IMR-90 (cell line): ENCODE measurements around the gene NXPE1. TPM values are rescaled to one million over a fixed set of nuclear protein-coding genes. Genes with fewer than 3 reads are reported as not detected.

ENCODE experiments used
- ATAC-seq: fragments of 200-7000 bp; cut with Tn5 transposase; 2 replicates; pipeline ENCODE4 v1.9.1; 2020; ENCODE audit warnings: low read depth, mild to moderate bottlenecking, moderate library complexity
- BruUV-seq: library from RNA; stranded (reverse); fragments of 400-500 nt; replicated peaks from 2 replicates; lab custom pipeline; 2021; lab: Mats Ljungman, UMichigan
- CTCF ChIA-PET: fragments of 300-600 bp; formaldehyde crosslinking; extraction: SDS; loops from one replicate; lab custom pipeline; 2021; ENCODE audit warnings: antibody characterized with exemption; lab: Yijun Ruan, JAX
- POLR2A ChIA-PET: fragments of 300-600 bp; sonication (Branson Sonifier 250); formaldehyde crosslinking; loops from one replicate; lab custom pipeline; 2022; ENCODE audit warnings: antibody characterized with exemption; ENCODE audit not compliant: unreplicated experiment; lab: Charles Lee
- DNase-seq: peaks from one replicate; pipeline ENCODE4 v3.0.0; 2013
- H2AFZ ChIP-seq: replicated peaks from 2 replicates; pipeline ENCODE3; 2013; ENCODE audit warnings: low read length, mild to moderate bottlenecking; ENCODE audit not compliant: poor library complexity
- H2AK5ac ChIP-seq: 2 replicates; pipeline ENCODE4 v1.6.1; 2013; ENCODE audit warnings: low read depth, low read length, inconsistent platforms
- H2AK9ac ChIP-seq: replicated peaks from 2 replicates; pipeline ENCODE3; 2013; ENCODE audit warnings: mild to moderate bottlenecking, low read depth, low read length, moderate library complexity; ENCODE audit not compliant: poor library complexity
- H2BK120ac ChIP-seq: 2 replicates; pipeline ENCODE4 v1.6.1; 2013; ENCODE audit warnings: low read depth, low read length, inconsistent platforms
- H2BK15ac ChIP-seq: 3 replicates; pipeline ENCODE4 v1.6.1; 2013; ENCODE audit warnings: low read depth, low read length, inconsistent platforms
- H2BK20ac ChIP-seq: 2 replicates; pipeline ENCODE4 v1.6.1; 2013; ENCODE audit warnings: low read depth, mild to moderate bottlenecking, inconsistent platforms, low read length, moderate library complexity
- H2BK5ac ChIP-seq: 2 replicates; pipeline ENCODE4 v1.6.1; 2013; ENCODE audit warnings: mild to moderate bottlenecking, low read depth, low read length, inconsistent platforms; ENCODE audit not compliant: poor library complexity, severe bottlenecking
- H3K14ac ChIP-seq: replicated peaks from 2 replicates; pipeline ENCODE4 v1.6.1; 2013; ENCODE audit warnings: low read depth, low read length, inconsistent platforms
- H3K18ac ChIP-seq: 2 replicates; pipeline ENCODE4 v1.6.1; 2013; ENCODE audit warnings: low read depth, low read length, control low read depth
- H3K23ac ChIP-seq: 2 replicates; pipeline ENCODE4 v1.6.1; 2013; ENCODE audit warnings: low read depth, low read length, inconsistent platforms
- H3K27ac ChIP-seq: 2 replicates; pipeline ENCODE4 v1.5.1; 2013; ENCODE audit warnings: mild to moderate bottlenecking, control low read depth, low read length; ENCODE audit not compliant: insufficient read depth
- H3K27me3 ChIP-seq: 2 replicates; pipeline ENCODE4 v1.6.1; 2013; ENCODE audit warnings: low read length; ENCODE audit not compliant: control insufficient read depth, insufficient read depth
- H3K36me3 ChIP-seq: 2 replicates; pipeline ENCODE4 v1.6.1; 2013; ENCODE audit warnings: low read length, mixed read lengths; ENCODE audit not compliant: control insufficient read depth, insufficient read depth
- H3K4ac ChIP-seq: 2 replicates; pipeline ENCODE4 v1.6.1; 2013; ENCODE audit warnings: low read depth, low read length, inconsistent platforms
- H3K4me1 ChIP-seq: 2 replicates; pipeline ENCODE4 v1.6.1; 2013; ENCODE audit warnings: low read length, mixed read lengths; ENCODE audit not compliant: control insufficient read depth, insufficient read depth
- H3K4me2 ChIP-seq: 2 replicates; pipeline ENCODE4 v1.6.1; 2013; ENCODE audit warnings: low read depth, mild to moderate bottlenecking, control low read depth, low read length, moderate library complexity
- H3K4me3 ChIP-seq: 2 replicates; pipeline ENCODE4 v1.5.1; 2013; ENCODE audit warnings: low read depth, mild to moderate bottlenecking, control low read depth, low read length, moderate library complexity; ENCODE audit not compliant: insufficient read depth
- H3K56ac ChIP-seq: 2 replicates; pipeline ENCODE4 v1.6.1; 2013; ENCODE audit warnings: low read length, inconsistent platforms; ENCODE audit not compliant: insufficient read depth; ENCODE audit errors: extremely low read depth
- H3K79me1 ChIP-seq, 2 experiments: 2 replicates each; pipeline ENCODE4 v1.6.1; 2013; ENCODE audit warnings: low read length in 2 of 2, inconsistent platforms in 1 of 2, low read depth in 1 of 2
- H3K9ac ChIP-seq: 2 replicates; pipeline ENCODE4 v1.6.1; 2013; ENCODE audit warnings: low read depth, low read length, control low read depth
- H3K9me1 ChIP-seq: 2 replicates; pipeline ENCODE4 v1.6.1; 2013; ENCODE audit warnings: low read length, inconsistent platforms; ENCODE audit not compliant: insufficient read depth
- H3K9me3 ChIP-seq: 2 replicates; pipeline ENCODE4 v1.6.1; 2013; ENCODE audit warnings: low read length; ENCODE audit not compliant: control insufficient read depth, insufficient read depth
- H4K20me1 ChIP-seq: 2 replicates; pipeline ENCODE4 v1.6.1; 2013; ENCODE audit warnings: low read length, inconsistent platforms; ENCODE audit not compliant: insufficient read depth
- H4K5ac ChIP-seq: 2 replicates; pipeline ENCODE4 v1.6.1; 2013; ENCODE audit warnings: mild to moderate bottlenecking, low read depth, low read length, control low read depth
- H4K8ac ChIP-seq, 2 experiments: 2 replicates each; pipeline ENCODE4 v1.6.1; 2013; ENCODE audit warnings: low read depth in 2 of 2, low read length in 2 of 2, control low read depth in 1 of 2, inconsistent platforms in 1 of 2
- H4K91ac ChIP-seq: 2 replicates; pipeline ENCODE4 v1.6.1; 2013; ENCODE audit warnings: low read depth, low read length, inconsistent platforms; ENCODE audit not compliant: insufficient read depth
- BHLHE40 ChIP-seq: fragments of 150-350 bp; IDR thresholded peaks from 2 replicates; pipeline ENCODE4 v1.6.1; 2016; ENCODE audit warnings: mild to moderate bottlenecking, low read depth, low read length
- CEBPB ChIP-seq: IDR thresholded peaks from 2 replicates; pipeline ENCODE4 v1.6.1; 2012; ENCODE audit warnings: low read depth, low read length, improper control_type of control experiment
- CHD1 ChIP-seq: IDR thresholded peaks from 2 replicates; pipeline ENCODE4 v1.6.1; 2012; ENCODE audit warnings: low read depth, low read length, improper control_type of control experiment
- CTCF ChIP-seq: conservative IDR thresholded peaks from 2 replicates; pipeline ENCODE4 v1.5.1; 2012; ENCODE audit warnings: mild to moderate bottlenecking, low read depth, low read length, improper control_type of control experiment
- FOS ChIP-seq: fragments of 150-350 bp; IDR thresholded peaks from 2 replicates; pipeline ENCODE4 v1.6.1; 2016; ENCODE audit warnings: low read depth, low read length
- MAFK ChIP-seq: IDR thresholded peaks from 2 replicates; pipeline ENCODE4 v1.6.1; 2012; ENCODE audit warnings: low read depth, low read length, improper control_type of control experiment
- MAZ ChIP-seq: IDR thresholded peaks from 2 replicates; pipeline ENCODE4 v1.6.1; 2012; ENCODE audit warnings: low read depth, mild to moderate bottlenecking, low read length, improper control_type of control experiment, moderate library complexity, borderline replicate concordance
- MXI1 ChIP-seq: IDR thresholded peaks from 2 replicates; pipeline ENCODE4 v1.6.1; 2012; ENCODE audit warnings: low read depth, mild to moderate bottlenecking, low read length, moderate library complexity, borderline replicate concordance
- NFE2L2 ChIP-seq: fragments of 150-350 bp; IDR thresholded peaks from 2 replicates; pipeline ENCODE4 v1.6.1; 2016; ENCODE audit warnings: low read depth, mild to moderate bottlenecking, low read length
- POLR2A ChIP-seq: IDR thresholded peaks from 2 replicates; pipeline ENCODE4 v1.6.1; 2012; ENCODE audit warnings: mild to moderate bottlenecking, low read depth, low read length
- RAD21 ChIP-seq: IDR thresholded peaks from 2 replicates; pipeline ENCODE4 v1.6.1; 2012; ENCODE audit warnings: low read length, improper control_type of control experiment
- RCOR1 ChIP-seq: IDR thresholded peaks from 2 replicates; pipeline ENCODE4 v1.6.1; 2012; ENCODE audit warnings: mild to moderate bottlenecking, low read length, improper control_type of control experiment; ENCODE audit not compliant: insufficient replicate concordance
- RFX5 ChIP-seq: IDR thresholded peaks from 2 replicates; pipeline ENCODE4 v1.8.0; 2012; ENCODE audit warnings: low read depth, mild to moderate bottlenecking, low read length, moderate library complexity
- SMC3 ChIP-seq: fragments of 150-350 bp; IDR thresholded peaks from 2 replicates; pipeline ENCODE4 v1.6.1; 2016; ENCODE audit warnings: low read depth, mild to moderate bottlenecking, antibody characterized with exemption, low read length, moderate library complexity
- USF2 ChIP-seq: fragments of 150-350 bp; IDR thresholded peaks from 2 replicates; pipeline ENCODE4 v1.6.1; 2017; ENCODE audit warnings: mild to moderate bottlenecking, antibody characterized with exemption, low read length, low read depth
- WGBS, 2 experiments: methylation state at CpG; one replicate each; pipeline versions ENCODE4 v1.1.5 to v1.1.7; 2013; ENCODE audit warnings: missing lambda C conversion rate in 2 of 2; ENCODE audit not compliant: insufficient read length in 1 of 2; ENCODE audit errors: extremely low coverage in 2 of 2; 5-methylcytosine and 5-hydroxymethylcytosine counted together
- dilution Hi-C: fragments of 300-500 bp; cut with HindIII; formaldehyde crosslinking; loops from one replicate; pipeline ENCODE4 v1.14.3; 2018; ENCODE audit warnings: low sequenced_read_pairs; ENCODE audit not compliant: unreplicated experiment
- in situ Hi-C: fragments of 300-500 bp; cut with MboI; formaldehyde crosslinking; loops from 3 replicates; pipeline ENCODE4 v1.14.3; 2019; ENCODE audit warnings: low sequenced_read_pairs, inconsistent platforms, mixed read lengths
- intact Hi-C: fragments of 100-400 bp; cut with micrococcal nuclease; formaldehyde crosslinking; loops from 2 replicates; pipeline ENCODE4 v1.10.0; 2022
- polyA plus RNA-seq, 3 experiments: library from polyadenylated mRNA; depleted of rRNA; stranded (reverse); fragments of >200 nt; gene quantifications; 2 replicates each; pipeline ENCODE4 v1.2.3, GENCODE V29; 2012; ENCODE audit warnings: low replicate concordance in 1 of 3
- total RNA-seq: library from RNA; depleted of rRNA; stranded (reverse); fragments of >200 nt; gene quantifications from 2 replicates; pipeline ENCODE4 v1.2.3, GENCODE V29; 2012
- TF ChIP-seq, protein P1 (sequence below): fragments of 150-350 bp; IDR thresholded peaks from 2 replicates; pipeline ENCODE4 v1.6.1; 2016; ENCODE audit warnings: low read depth, mild to moderate bottlenecking, low read length, moderate library complexity, borderline replicate concordance

Gene NXPE1
- total and polyA plus RNA-seq, 2 of the 4 experiments (the other 2 are of a cell fraction), result not detected

GRCh38 chr11:114496915-114497314, 62.8 kb downstream of the NXPE1 start:
- dilution Hi-C loops (no loop called here), in situ Hi-C loops (no loop called here), intact Hi-C loops (no loop called here)
- H3K23ac ChIP-seq, result no peak overlapping the region
- no peak overlapping the region for H3K56ac ChIP-seq
- CTCF ChIA-PET, result no interaction called here
- H2BK5ac ChIP-seq, result no peak overlapping the region
- H2BK120ac ChIP-seq, result no peak overlapping the region
- H3K36me3 ChIP-seq, result no peaks in the 10 kb centered on the region
- H3K4me3 ChIP-seq, result no peak overlapping the region
- H3K9me3 ChIP-seq, result no peaks in the 10 kb centered on the region
- no peak overlapping the region for H2AFZ ChIP-seq
- H3K18ac ChIP-seq, result no peak overlapping the region
- H2AK9ac ChIP-seq, result no peak overlapping the region
- no peaks in the 10 kb centered on the region for H3K79me1 ChIP-seq
- BruUV-seq, result no TSS peak
- no peak overlapping the region for H3K14ac ChIP-seq
- no peak overlapping the region for H4K91ac ChIP-seq
- 100% methylated on average over 1 of the region's 3 CpGs; no CpG with 5 or more reads in 1 of the 2 experiments for WGBS, 2 experiments
- no peak overlapping the region for H3K4me2 ChIP-seq
- no peak overlapping the region for H2BK20ac ChIP-seq
- H4K5ac ChIP-seq, result no peak overlapping the region
- POLR2A ChIA-PET, result no interaction called here
- no peak overlapping the region for H3K27ac ChIP-seq
- no peaks in the 10 kb centered on the region for H3K27me3 ChIP-seq
- no peak overlapping the region for H3K9ac ChIP-seq
- no peaks in the 10 kb centered on the region for H3K9me1 ChIP-seq
- ATAC-seq (no peak), DNase-seq (no peak)
- TF ChIP-seq FOS (no peak), USF2 (no peak), MAZ (no peak), NFE2L2 (no peak), CEBPB (no peak), MAFK (no peak), CHD1 (no peak), RFX5 (no peak), RCOR1 (no peak), POLR2A (no peak), CTCF (no peak), RAD21 (no peak), BHLHE40 (no peak), MXI1 (no peak), SMC3 (no peak)
- TF ChIP-seq, protein P1, sequence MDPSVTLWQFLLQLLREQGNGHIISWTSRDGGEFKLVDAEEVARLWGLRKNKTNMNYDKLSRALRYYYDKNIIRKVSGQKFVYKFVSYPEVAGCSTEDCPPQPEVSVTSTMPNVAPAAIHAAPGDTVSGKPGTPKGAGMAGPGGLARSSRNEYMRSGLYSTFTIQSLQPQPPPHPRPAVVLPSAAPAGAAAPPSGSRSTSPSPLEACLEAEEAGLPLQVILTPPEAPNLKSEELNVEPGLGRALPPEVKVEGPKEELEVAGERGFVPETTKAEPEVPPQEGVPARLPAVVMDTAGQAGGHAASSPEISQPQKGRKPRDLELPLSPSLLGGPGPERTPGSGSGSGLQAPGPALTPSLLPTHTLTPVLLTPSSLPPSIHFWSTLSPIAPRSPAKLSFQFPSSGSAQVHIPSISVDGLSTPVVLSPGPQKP, result no peak
- H3K4me1 ChIP-seq, result no peaks in the 10 kb centered on the region
- no peak overlapping the region for H2AK5ac ChIP-seq
- H4K20me1 ChIP-seq, result no peaks in the 10 kb centered on the region
- H2BK15ac ChIP-seq, result no peak overlapping the region
- H3K4ac ChIP-seq, result no peak overlapping the region
- no peak overlapping the region for H4K8ac ChIP-seq
